WTC11 (cell line): ENCODE results near the gene ALK. TPM values are rescaled to one million over a fixed set of nuclear protein-coding genes. Genes with fewer than 3 reads are reported as not detected.

Source experiments
- ATAC-seq: fragments of 200-7000 bp; cut with Tn5 transposase; 2 replicates; pipeline ENCODE4 v1.10.0; 2021; ENCODE audit warnings: mild to moderate bottlenecking, moderate library complexity
- CTCF ChIA-PET: fragments of 300-600 bp; sonication (Branson Sonifier 250); formaldehyde crosslinking; loops from one replicate; lab custom pipeline; 2021; ENCODE audit warnings: antibody characterized with exemption; lab: Charles Lee
- POLR2A ChIA-PET: fragments of 350-600 bp; sonication (Branson Sonifier 250); formaldehyde crosslinking; loops from one replicate; lab custom pipeline; 2021; ENCODE audit warnings: antibody characterized with exemption; lab: Charles Lee
- DNase-seq: peaks from one replicate; pipeline ENCODE4 v3.0.0; 2021; ENCODE audit warnings: low spot score
- H3K27ac Mint-ChIP-seq: 2 replicates; pipeline ENCODE4 v1.8.0; 2021; ENCODE audit warnings: mixed read lengths
- H3K27me3 Mint-ChIP-seq: 2 replicates; pipeline ENCODE4 v1.8.0; 2021; ENCODE audit warnings: low read depth, mild to moderate bottlenecking, moderate library complexity, mixed read lengths
- H3K36me3 Mint-ChIP-seq: 2 replicates; pipeline ENCODE4 v1.8.0; 2021; ENCODE audit warnings: mixed read lengths
- H3K4me1 Mint-ChIP-seq: 2 replicates; pipeline ENCODE4 v1.8.0; 2022; ENCODE audit warnings: mixed read lengths
- H3K4me3 Mint-ChIP-seq: 2 replicates; pipeline ENCODE4 v1.8.0; 2021; ENCODE audit warnings: mild to moderate bottlenecking, moderate library complexity, mixed read lengths
- H3K9me3 Mint-ChIP-seq: 2 replicates; pipeline ENCODE4 v1.8.0; 2021; ENCODE audit warnings: mixed read lengths
- CBFB ChIP-seq: sonication (generic); formaldehyde crosslinking; IDR thresholded peaks from 2 replicates; pipeline ENCODE4 v1.8.1; 2022; ENCODE audit warnings: mild to moderate bottlenecking, low read depth, missing genetic modification reagents
- FOXK1 ChIP-seq: sonication (generic); formaldehyde crosslinking; IDR thresholded peaks from 2 replicates; pipeline ENCODE4 v1.8.0; 2022; ENCODE audit warnings: mild to moderate bottlenecking, moderate library complexity, missing genetic modification reagents
- FOXP1 ChIP-seq: sonication (generic); formaldehyde crosslinking; IDR thresholded peaks from 2 replicates; pipeline ENCODE4 v1.8.0; 2022; ENCODE audit warnings: missing genetic modification reagents, mild to moderate bottlenecking, moderate library complexity, borderline replicate concordance
- GABPB1 ChIP-seq: sonication (generic); formaldehyde crosslinking; IDR thresholded peaks from 2 replicates; pipeline ENCODE4 v1.8.1; 2023; ENCODE audit warnings: mild to moderate bottlenecking, missing genetic modification reagents
- GTF2I ChIP-seq: fragments of 250-450 bp; sonication (Bioruptor Pico); conservative IDR thresholded peaks from 2 replicates; pipeline ENCODE4 v1.4.0; 2021; ENCODE audit warnings: mild to moderate bottlenecking
- MXD4 ChIP-seq: fragments of 250-450 bp; sonication (Bioruptor Pico); IDR thresholded peaks from 2 replicates; pipeline ENCODE4 v1.8.0; 2021; ENCODE audit warnings: mild to moderate bottlenecking, moderate library complexity, borderline replicate concordance
- NFATC4 ChIP-seq: fragments of 250-450 bp; sonication (Bioruptor Pico); IDR thresholded peaks from 2 replicates; pipeline ENCODE4 v1.9.0; 2021; ENCODE audit warnings: mild to moderate bottlenecking
- NFYB ChIP-seq: sonication (generic); formaldehyde crosslinking; conservative IDR thresholded peaks from 2 replicates; pipeline ENCODE4 v1.8.0; 2022; ENCODE audit warnings: low read depth, missing genetic modification reagents
- OVOL2 ChIP-seq: fragments of 250-450 bp; sonication (Bioruptor Pico); IDR thresholded peaks from 2 replicates; pipeline ENCODE4 v1.9.0; 2021; ENCODE audit warnings: mild to moderate bottlenecking, borderline replicate concordance
- PRRX2 ChIP-seq: fragments of 250-450 bp; sonication (Bioruptor Pico); IDR thresholded peaks from 2 replicates; pipeline ENCODE4 v1.8.0; 2021; ENCODE audit warnings: mild to moderate bottlenecking
- RELA ChIP-seq: sonication (generic); formaldehyde crosslinking; IDR thresholded peaks from 2 replicates; pipeline ENCODE4 v1.8.1; 2022; ENCODE audit warnings: missing genetic modification reagents, mild to moderate bottlenecking, borderline replicate concordance
- SP1 ChIP-seq: sonication (generic); formaldehyde crosslinking; conservative IDR thresholded peaks from 2 replicates; pipeline ENCODE4 v1.8.1; 2022; ENCODE audit warnings: missing genetic modification reagents
- TCF7 ChIP-seq: sonication (generic); formaldehyde crosslinking; IDR thresholded peaks from 2 replicates; pipeline ENCODE4 v1.8.0; 2022; ENCODE audit warnings: mild to moderate bottlenecking, low read depth, missing genetic modification reagents, moderate library complexity
- ZNF317 ChIP-seq: sonication (generic); formaldehyde crosslinking; IDR thresholded peaks from 2 replicates; pipeline ENCODE4 v1.8.1; 2023; ENCODE audit warnings: low read depth, mild to moderate bottlenecking, moderate library complexity, missing genetic modification reagents, borderline replicate concordance
- ZNF416 ChIP-seq: fragments of 250-450 bp; sonication (Bioruptor Pico); IDR thresholded peaks from 2 replicates; pipeline ENCODE4 v1.9.0; 2021; ENCODE audit warnings: mild to moderate bottlenecking, inconsistent platforms
- ZNF423 ChIP-seq: fragments of 250-450 bp; sonication (Bioruptor Pico); IDR thresholded peaks from 2 replicates; pipeline ENCODE4 v2.1.2; 2022; ENCODE audit warnings: mild to moderate bottlenecking, moderate library complexity
- total RNA-seq: library from RNA; stranded (reverse); gene quantifications from 3 replicates; pipeline ENCODE4 v1.2.3, GENCODE V29; 2021
- TF ChIP-seq, protein P1 (sequence below): fragments of 250-450 bp; sonication (Bioruptor Pico); IDR thresholded peaks from 2 replicates; pipeline ENCODE4 v1.9.0; 2021; ENCODE audit warnings: mild to moderate bottlenecking, borderline replicate concordance
- TF ChIP-seq, protein P2 (sequence below): sonication (generic); formaldehyde crosslinking; IDR thresholded peaks from 2 replicates; pipeline ENCODE4 v1.8.1; 2022; ENCODE audit warnings: missing genetic modification reagents, borderline replicate concordance
- TF ChIP-seq, protein P3 (sequence below): sonication (generic); formaldehyde crosslinking; conservative IDR thresholded peaks from 2 replicates; pipeline ENCODE4 v1.8.1; 2023; ENCODE audit warnings: mild to moderate bottlenecking, low read depth, missing genetic modification reagents, moderate library complexity
- TF ChIP-seq, protein P4 (sequence below): sonication (generic); formaldehyde crosslinking; IDR thresholded peaks from 2 replicates; pipeline ENCODE4 v1.8.1; 2022; ENCODE audit warnings: mild to moderate bottlenecking, missing genetic modification reagents, moderate library complexity, borderline replicate concordance
- TF ChIP-seq, protein P5 (sequence below): fragments of 250-450 bp; sonication (Bioruptor Pico); IDR thresholded peaks from 2 replicates; pipeline ENCODE4 v1.8.0; 2021; ENCODE audit warnings: mild to moderate bottlenecking
- TF ChIP-seq, protein P6 (sequence below): fragments of 250-450 bp; sonication (Bioruptor Pico); conservative IDR thresholded peaks from 2 replicates; pipeline ENCODE4 v1.9.0; 2021; ENCODE audit warnings: mild to moderate bottlenecking
- TF ChIP-seq, protein P7 (sequence below): sonication (generic); formaldehyde crosslinking; conservative IDR thresholded peaks from 2 replicates; pipeline ENCODE4 v1.8.1; 2022; ENCODE audit warnings: mild to moderate bottlenecking, missing genetic modification reagents

Gene ALK
- total RNA-seq, 1 experiment from 2014 or later = not detected

DNA sequence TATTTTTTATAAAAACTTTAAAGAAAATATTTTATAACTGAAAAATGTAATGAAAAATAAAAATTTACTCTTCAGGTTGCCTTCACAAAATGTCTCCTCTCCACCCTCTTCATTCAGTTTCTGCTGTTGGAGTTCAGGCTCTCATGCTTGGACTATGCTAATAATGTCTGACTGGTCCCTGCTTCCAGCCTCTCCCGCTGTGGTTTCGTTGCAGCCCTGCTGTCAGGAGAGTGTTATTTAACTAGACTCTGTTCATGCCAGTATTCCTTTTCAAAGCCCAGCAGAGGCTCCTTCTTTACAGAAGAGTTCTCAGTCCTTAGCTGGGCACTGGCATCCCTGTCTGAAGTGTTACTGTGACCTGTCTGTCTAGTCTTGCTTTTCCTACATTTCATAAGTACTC is 765.8 kb downstream of the ALK start:
- ATAC-seq = no peak

DNA sequence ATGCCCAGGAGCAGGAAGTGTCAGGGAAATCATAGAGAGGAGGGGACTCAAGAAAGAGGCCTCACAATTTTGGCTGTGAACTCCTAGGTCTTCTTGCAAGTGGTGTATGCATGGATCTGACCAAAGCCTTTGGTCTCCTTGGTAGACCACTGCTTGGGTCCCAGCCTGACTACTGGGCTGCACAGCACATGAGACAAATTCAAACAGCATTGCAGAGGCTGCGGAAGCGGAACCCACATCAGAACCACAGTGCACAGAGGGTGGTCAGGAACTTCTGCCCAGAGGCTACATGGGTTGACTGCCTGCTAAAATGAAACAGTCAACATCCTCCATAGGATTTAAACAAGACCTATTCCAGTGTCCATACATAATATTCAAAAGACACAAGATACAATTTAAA is 766.8 kb downstream of the ALK start:
- ATAC-seq = no peak
- Mint-ChIP-seq H3K36me3 (no peaks in the 10 kb centered on the region), H3K9me3 (no peaks in the 10 kb centered on the region), H3K27ac (no peak overlapping the region), H3K4me3 (no peak overlapping the region), H3K27me3 (no peaks in the 10 kb centered on the region), H3K4me1 (peaks cover 4% of the 10 kb centered on the region; the same call in 1 of the 2 replicates)
- ChIA-PET CTCF (no interaction called here), POLR2A (no interaction called here)
- DNase-seq = no peak
- TF ChIP-seq FOXK1 (CRISPR knock-in tag) = no peak
- no peak for TF ChIP-seq MXD4 (CRISPR knock-in tag)
- no peak for TF ChIP-seq CBFB
- TF ChIP-seq ZNF423 = no peak
- TF ChIP-seq ZNF317 (CRISPR knock-in tag) = no peak
- no peak for TF ChIP-seq OVOL2
- TF ChIP-seq RELA (CRISPR knock-in tag) = no peak
- TF ChIP-seq, protein P1, sequence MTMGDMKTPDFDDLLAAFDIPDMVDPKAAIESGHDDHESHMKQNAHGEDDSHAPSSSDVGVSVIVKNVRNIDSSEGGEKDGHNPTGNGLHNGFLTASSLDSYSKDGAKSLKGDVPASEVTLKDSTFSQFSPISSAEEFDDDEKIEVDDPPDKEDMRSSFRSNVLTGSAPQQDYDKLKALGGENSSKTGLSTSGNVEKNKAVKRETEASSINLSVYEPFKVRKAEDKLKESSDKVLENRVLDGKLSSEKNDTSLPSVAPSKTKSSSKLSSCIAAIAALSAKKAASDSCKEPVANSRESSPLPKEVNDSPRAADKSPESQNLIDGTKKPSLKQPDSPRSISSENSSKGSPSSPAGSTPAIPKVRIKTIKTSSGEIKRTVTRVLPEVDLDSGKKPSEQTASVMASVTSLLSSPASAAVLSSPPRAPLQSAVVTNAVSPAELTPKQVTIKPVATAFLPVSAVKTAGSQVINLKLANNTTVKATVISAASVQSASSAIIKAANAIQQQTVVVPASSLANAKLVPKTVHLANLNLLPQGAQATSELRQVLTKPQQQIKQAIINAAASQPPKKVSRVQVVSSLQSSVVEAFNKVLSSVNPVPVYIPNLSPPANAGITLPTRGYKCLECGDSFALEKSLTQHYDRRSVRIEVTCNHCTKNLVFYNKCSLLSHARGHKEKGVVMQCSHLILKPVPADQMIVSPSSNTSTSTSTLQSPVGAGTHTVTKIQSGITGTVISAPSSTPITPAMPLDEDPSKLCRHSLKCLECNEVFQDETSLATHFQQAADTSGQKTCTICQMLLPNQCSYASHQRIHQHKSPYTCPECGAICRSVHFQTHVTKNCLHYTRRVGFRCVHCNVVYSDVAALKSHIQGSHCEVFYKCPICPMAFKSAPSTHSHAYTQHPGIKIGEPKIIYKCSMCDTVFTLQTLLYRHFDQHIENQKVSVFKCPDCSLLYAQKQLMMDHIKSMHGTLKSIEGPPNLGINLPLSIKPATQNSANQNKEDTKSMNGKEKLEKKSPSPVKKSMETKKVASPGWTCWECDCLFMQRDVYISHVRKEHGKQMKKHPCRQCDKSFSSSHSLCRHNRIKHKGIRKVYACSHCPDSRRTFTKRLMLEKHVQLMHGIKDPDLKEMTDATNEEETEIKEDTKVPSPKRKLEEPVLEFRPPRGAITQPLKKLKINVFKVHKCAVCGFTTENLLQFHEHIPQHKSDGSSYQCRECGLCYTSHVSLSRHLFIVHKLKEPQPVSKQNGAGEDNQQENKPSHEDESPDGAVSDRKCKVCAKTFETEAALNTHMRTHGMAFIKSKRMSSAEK = no peak
- no peak for TF ChIP-seq GTF2I
- no peak for TF ChIP-seq PRRX2 (CRISPR knock-in tag)

More for the DNA sequence above, 765.8 kb downstream of the ALK start:
- TF ChIP-seq GABPB1 (no peak), NFYB (CRISPR knock-in tag) (no peak), SP1 (CRISPR knock-in tag) (no peak), NFATC4 (CRISPR knock-in tag) (no peak), FOXP1 (CRISPR knock-in tag) (no peak), TCF7 (CRISPR knock-in tag) (no peak), ZNF416 (CRISPR knock-in tag) (no peak)
- TF ChIP-seq, protein P2, sequence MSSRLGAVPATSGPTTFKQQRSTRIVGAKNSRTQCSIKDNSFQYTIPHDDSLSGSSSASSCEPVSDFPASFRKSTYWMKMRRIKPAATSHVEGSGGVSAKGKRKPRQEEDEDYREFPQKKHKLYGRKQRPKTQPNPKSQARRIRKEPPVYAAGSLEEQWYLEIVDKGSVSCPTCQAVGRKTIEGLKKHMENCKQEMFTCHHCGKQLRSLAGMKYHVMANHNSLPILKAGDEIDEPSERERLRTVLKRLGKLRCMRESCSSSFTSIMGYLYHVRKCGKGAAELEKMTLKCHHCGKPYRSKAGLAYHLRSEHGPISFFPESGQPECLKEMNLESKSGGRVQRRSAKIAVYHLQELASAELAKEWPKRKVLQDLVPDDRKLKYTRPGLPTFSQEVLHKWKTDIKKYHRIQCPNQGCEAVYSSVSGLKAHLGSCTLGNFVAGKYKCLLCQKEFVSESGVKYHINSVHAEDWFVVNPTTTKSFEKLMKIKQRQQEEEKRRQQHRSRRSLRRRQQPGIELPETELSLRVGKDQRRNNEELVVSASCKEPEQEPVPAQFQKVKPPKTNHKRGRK (CRISPR knock-in tag) = no peak
- TF ChIP-seq, protein P3, sequence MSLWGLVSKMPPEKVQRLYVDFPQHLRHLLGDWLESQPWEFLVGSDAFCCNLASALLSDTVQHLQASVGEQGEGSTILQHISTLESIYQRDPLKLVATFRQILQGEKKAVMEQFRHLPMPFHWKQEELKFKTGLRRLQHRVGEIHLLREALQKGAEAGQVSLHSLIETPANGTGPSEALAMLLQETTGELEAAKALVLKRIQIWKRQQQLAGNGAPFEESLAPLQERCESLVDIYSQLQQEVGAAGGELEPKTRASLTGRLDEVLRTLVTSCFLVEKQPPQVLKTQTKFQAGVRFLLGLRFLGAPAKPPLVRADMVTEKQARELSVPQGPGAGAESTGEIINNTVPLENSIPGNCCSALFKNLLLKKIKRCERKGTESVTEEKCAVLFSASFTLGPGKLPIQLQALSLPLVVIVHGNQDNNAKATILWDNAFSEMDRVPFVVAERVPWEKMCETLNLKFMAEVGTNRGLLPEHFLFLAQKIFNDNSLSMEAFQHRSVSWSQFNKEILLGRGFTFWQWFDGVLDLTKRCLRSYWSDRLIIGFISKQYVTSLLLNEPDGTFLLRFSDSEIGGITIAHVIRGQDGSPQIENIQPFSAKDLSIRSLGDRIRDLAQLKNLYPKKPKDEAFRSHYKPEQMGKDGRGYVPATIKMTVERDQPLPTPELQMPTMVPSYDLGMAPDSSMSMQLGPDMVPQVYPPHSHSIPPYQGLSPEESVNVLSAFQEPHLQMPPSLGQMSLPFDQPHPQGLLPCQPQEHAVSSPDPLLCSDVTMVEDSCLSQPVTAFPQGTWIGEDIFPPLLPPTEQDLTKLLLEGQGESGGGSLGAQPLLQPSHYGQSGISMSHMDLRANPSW (CRISPR knock-in tag) = no peak
- TF ChIP-seq, protein P4, sequence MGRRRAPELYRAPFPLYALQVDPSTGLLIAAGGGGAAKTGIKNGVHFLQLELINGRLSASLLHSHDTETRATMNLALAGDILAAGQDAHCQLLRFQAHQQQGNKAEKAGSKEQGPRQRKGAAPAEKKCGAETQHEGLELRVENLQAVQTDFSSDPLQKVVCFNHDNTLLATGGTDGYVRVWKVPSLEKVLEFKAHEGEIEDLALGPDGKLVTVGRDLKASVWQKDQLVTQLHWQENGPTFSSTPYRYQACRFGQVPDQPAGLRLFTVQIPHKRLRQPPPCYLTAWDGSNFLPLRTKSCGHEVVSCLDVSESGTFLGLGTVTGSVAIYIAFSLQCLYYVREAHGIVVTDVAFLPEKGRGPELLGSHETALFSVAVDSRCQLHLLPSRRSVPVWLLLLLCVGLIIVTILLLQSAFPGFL (CRISPR knock-in tag) = no peak
- TF ChIP-seq, protein P5, sequence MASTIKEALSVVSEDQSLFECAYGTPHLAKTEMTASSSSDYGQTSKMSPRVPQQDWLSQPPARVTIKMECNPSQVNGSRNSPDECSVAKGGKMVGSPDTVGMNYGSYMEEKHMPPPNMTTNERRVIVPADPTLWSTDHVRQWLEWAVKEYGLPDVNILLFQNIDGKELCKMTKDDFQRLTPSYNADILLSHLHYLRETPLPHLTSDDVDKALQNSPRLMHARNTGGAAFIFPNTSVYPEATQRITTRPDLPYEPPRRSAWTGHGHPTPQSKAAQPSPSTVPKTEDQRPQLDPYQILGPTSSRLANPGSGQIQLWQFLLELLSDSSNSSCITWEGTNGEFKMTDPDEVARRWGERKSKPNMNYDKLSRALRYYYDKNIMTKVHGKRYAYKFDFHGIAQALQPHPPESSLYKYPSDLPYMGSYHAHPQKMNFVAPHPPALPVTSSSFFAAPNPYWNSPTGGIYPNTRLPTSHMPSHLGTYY (CRISPR knock-in tag) = no peak
- TF ChIP-seq, protein P6, sequence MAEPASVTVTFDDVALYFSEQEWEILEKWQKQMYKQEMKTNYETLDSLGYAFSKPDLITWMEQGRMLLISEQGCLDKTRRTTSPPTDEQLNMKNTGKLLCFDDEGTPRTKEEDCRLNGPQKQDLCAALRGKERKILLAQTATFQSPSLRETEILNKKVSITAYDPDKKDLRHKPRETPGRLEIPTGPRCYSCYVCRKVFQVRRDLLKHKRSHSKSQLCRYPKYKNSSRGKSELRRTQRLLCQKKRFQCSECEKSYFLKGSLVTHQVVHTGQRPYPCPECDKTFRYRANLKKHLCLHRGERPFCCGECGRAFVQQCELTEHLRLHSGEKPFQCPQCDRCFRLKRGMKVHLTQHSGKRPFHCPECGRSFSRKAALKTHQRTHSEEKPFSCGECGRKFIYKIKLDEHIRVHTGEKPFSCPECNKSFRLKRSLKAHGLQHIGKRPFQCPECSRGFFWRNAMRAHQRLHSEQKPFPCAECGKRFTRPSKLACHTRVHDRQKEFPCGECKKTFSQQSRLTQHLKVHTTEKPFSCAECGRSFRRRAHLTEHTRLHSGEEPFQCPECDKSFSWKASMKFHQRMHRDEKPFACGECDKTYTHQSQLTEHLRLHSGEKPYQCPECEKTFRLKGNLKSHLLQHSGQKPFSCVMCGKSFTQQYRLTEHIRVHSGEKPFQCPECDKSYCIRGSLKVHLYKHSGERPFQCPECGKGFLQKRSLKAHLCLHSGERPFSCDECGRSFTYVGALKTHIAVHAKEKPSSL = no peak
- TF ChIP-seq, protein P7, sequence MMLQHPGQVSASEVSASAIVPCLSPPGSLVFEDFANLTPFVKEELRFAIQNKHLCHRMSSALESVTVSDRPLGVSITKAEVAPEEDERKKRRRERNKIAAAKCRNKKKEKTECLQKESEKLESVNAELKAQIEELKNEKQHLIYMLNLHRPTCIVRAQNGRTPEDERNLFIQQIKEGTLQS (CRISPR knock-in tag) = no peak
- Mint-ChIP-seq H3K9me3 (no peaks in the 10 kb centered on the region), H3K36me3 (no peaks in the 10 kb centered on the region), H3K4me1 (peaks cover 10% of the 10 kb centered on the region), H3K27ac (no peak overlapping the region), H3K4me3 (no peak overlapping the region), H3K27me3 (no peaks in the 10 kb centered on the region)
- ChIA-PET POLR2A (no interaction called here), CTCF (no interaction called here)
- no peak for DNase-seq
